H1 (cell line): ENCODE data around the gene C12orf56. TPM values are rescaled to one million over a fixed set of nuclear protein-coding genes. Genes with fewer than 3 reads are reported as not detected.

Experiments
- ATF3 ChIP-seq: IDR thresholded peaks from 2 replicates; pipeline ENCODE4 v1.6.1; 2011; ENCODE audit warnings: low read depth, mild to moderate bottlenecking, low read length; ENCODE audit not compliant: insufficient read depth
- BACH1 ChIP-seq: IDR thresholded peaks from 2 replicates; pipeline ENCODE4 v1.6.1; 2012; ENCODE audit warnings: low read length, improper control_type of control experiment
- BCL11A ChIP-seq, 2 experiments: IDR thresholded peaks; one replicate each; pipeline ENCODE4 v1.6.1; 2011; ENCODE audit warnings: low read depth in 2 of 2, low read length in 2 of 2, mild to moderate bottlenecking in 2 of 2
- CHD1 ChIP-seq: IDR thresholded peaks from 2 replicates; pipeline ENCODE4 v1.6.1; 2012; ENCODE audit warnings: low read depth, low read length, improper control_type of control experiment
- CHD7 ChIP-seq: fragments of 300-600 bp; sonication (generic); IDR thresholded peaks from 2 replicates; pipeline ENCODE4 v1.7.1; 2012; ENCODE audit warnings: low read length, moderate library complexity, mild to moderate bottlenecking, inconsistent platforms; ENCODE audit not compliant: insufficient replicate concordance
- KDM4A ChIP-seq: IDR thresholded peaks from one replicate; pipeline ENCODE4 v1.7.1; 2012; ENCODE audit warnings: low read depth, mild to moderate bottlenecking, moderate library complexity, low read length, inconsistent platforms; ENCODE audit not compliant: severe bottlenecking
- RAD21 ChIP-seq, 2 experiments: IDR thresholded peaks in 1 of 2; conservative IDR thresholded peaks in 1 of 2; 2 replicates each; pipeline ENCODE4 v1.6.1; 2011; ENCODE audit warnings: low read depth in 2 of 2, low read length in 2 of 2, improper control_type of control experiment in 1 of 2, inconsistent platforms in 1 of 2, mild to moderate bottlenecking in 1 of 2, moderate library complexity in 1 of 2
- SIRT6 ChIP-seq: IDR thresholded peaks from one replicate; pipeline ENCODE4 v1.7.1; 2012; ENCODE audit warnings: low read length, inconsistent platforms
- SIX5 ChIP-seq: IDR thresholded peaks from 2 replicates; pipeline ENCODE4 v1.6.1; 2011; ENCODE audit warnings: mild to moderate bottlenecking, low read depth, low read length
- polyA plus RNA-seq, 7 experiments: library from polyadenylated mRNA; depleted of rRNA in 3 of 7; stranded (reverse) in 5 of 7; unstranded in 2 of 7; fragments of >200 nt in 5 of 7; fragments of 200-250 nt in 2 of 7; gene quantifications; 1 replicate in 5 of 7; 2 replicates in 1 of 7; 4 replicates in 1 of 7; pipeline versions ENCODE4 v1.2.1 to v1.2.3, GENCODE V29; 2011 to 2013; ENCODE audit warnings: missing spikeins in 2 of 7, mixed read lengths in 2 of 7
- total RNA-seq: library from RNA; stranded (reverse); fragmentation: NEBNext Ultra II Directional; extraction: Animal tissue kit (Norgen Biotek cat#: 25700); gene quantifications from 2 replicates; pipeline ENCODE4 v1.2.1, GENCODE V29; 2021
- TF ChIP-seq, protein P1 (sequence below): IDR thresholded peaks from 2 replicates; pipeline ENCODE4 v1.6.1; 2011; ENCODE audit warnings: low read length, improper control_type of control experiment

The C12orf56 gene
- total and polyA plus RNA-seq, 2 of the 8 experiments (the other 6 are each of a cell fraction or from before 2014, with no cell fraction given): 1.1 to 2.9 TPM

GRCh38 chr12:64252681-64253080 lies 137.9 kb downstream of the C12orf56 start (continued):
- no peak for TF ChIP-seq CHD7
- TF ChIP-seq RAD21 (IDR thresholded peaks at IDR 0.05 in 1 of 2, conservative IDR thresholded peaks at IDR 0.05 in 1 of 2; ENCODE audit: low read depth in 2 of 2, low read length in 2 of 2): no peak
- no peak for TF ChIP-seq CHD1
- TF ChIP-seq, protein P1, sequence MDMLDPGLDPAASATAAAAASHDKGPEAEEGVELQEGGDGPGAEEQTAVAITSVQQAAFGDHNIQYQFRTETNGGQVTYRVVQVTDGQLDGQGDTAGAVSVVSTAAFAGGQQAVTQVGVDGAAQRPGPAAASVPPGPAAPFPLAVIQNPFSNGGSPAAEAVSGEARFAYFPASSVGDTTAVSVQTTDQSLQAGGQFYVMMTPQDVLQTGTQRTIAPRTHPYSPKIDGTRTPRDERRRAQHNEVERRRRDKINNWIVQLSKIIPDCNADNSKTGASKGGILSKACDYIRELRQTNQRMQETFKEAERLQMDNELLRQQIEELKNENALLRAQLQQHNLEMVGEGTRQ: no peak
- TF ChIP-seq SIRT6: no peak
- no peak for TF ChIP-seq BACH1
- no peak for TF ChIP-seq BCL11A (IDR thresholded peaks at IDR 0.05; ENCODE audit: low read depth in 2 of 2, low read length in 2 of 2)
- no peak for TF ChIP-seq KDM4A
- no peak for TF ChIP-seq ATF3
- no peak for TF ChIP-seq SIX5
